Fibroblast of mammary gland (primary cell): Measurements from ENCODE around the gene DUSP3.
A peak's percentile ranks its signal among the peaks of the same experiment; 100 is the strongest.

Experiments
- DNase-seq: peaks from one replicate; pipeline ENCODE4 v3.0.0-alpha.2; 2010; ENCODE audit warnings: low read depth
- H3K4me3 ChIP-seq: 2 replicates; pipeline ENCODE4 v1.5.1; 2011; ENCODE audit warnings: low read depth, mild to moderate bottlenecking, low read length, moderate library complexity; ENCODE audit not compliant: control insufficient read depth
- CTCF ChIP-seq: conservative IDR thresholded peaks from 2 replicates; pipeline ENCODE4 v1.5.1; 2011; ENCODE audit warnings: low read depth, low read length, inconsistent platforms; ENCODE audit not compliant: control insufficient read depth, insufficient read depth

Gene DUSP3

GRCh38 chr17:43820759-43821158, 42.0 kb upstream of the DUSP3 start:
- no peak for DNase-seq
- H3K4me3 ChIP-seq = no peak overlapping the region
- no peak for TF ChIP-seq CTCF

- H3K4me3 ChIP-seq = no peak overlapping the region
- no peak for TF ChIP-seq CTCF
- DNase-seq = no peak
Observed at GRCh38 chr17:43818966-43819365, 40.2 kb upstream of the DUSP3 start.

- DNase-seq = no peak
- H3K4me3 ChIP-seq = no peak overlapping the region
- no peak for TF ChIP-seq CTCF
Observed at GRCh38 chr17:43817826-43818225, 39.0 kb upstream of the DUSP3 start.

GRCh38 chr17:43816336-43817320, 37.9 kb upstream of the DUSP3 start:
- TF ChIP-seq CTCF = no peak
- no peak for DNase-seq
- no peak overlapping the region for H3K4me3 ChIP-seq

GRCh38 chr17:43814714-43815113, 35.9 kb upstream of the DUSP3 start:
- TF ChIP-seq CTCF = no peak
- no peak overlapping the region for H3K4me3 ChIP-seq
- DNase-seq = peak; percentile 74

- no peak for DNase-seq
- no peak overlapping the region for H3K4me3 ChIP-seq
- TF ChIP-seq CTCF = no peak
Observed at GRCh38 chr17:43814026-43814425, 35.2 kb upstream of the DUSP3 start.
